Activated effector memory CD4-positive, alpha-beta T cell treated with Interleukin-2 at 50 U/mL for 16 hours (primary cell): ENCODE data around the gene IGFBP4.

ENCODE experiments used
- DNase-seq: peaks from one replicate; pipeline ENCODE4 v3.0.0-alpha.2; 2020

Gene IGFBP4

DNA sequence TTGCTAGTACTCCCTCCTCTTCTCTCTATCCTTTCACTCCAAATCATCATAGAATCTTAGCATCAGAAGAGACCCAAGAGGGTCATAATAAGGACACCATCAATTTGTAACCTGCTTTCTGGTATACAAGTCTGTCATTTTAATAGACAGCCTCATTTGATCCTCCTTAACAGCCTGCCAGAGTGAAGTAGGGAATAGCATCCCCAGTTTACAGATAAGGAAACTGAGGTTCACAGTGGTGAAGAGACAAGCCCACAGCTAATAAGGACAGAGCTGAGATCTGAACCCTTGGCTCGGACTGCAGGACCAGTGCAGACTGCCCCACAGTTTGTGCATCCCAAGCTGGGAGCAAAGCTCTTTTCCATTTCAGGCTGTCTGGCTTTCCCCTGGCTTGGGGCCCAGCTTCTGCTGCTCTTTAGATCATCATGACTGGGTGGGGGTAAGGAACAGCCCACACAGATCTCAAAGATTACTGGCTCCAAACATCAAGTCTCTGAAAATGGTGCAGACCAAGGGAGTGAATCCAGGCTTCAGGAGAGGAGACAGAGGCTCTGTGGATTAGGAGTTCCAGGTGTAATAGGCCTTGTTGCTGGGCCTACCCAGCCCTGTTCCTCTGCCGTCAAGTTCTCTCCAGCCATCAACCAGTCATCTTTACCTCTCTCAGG lies 10.3 kb upstream of the IGFBP4 start:
- DNase-seq, result no peak

DNA sequence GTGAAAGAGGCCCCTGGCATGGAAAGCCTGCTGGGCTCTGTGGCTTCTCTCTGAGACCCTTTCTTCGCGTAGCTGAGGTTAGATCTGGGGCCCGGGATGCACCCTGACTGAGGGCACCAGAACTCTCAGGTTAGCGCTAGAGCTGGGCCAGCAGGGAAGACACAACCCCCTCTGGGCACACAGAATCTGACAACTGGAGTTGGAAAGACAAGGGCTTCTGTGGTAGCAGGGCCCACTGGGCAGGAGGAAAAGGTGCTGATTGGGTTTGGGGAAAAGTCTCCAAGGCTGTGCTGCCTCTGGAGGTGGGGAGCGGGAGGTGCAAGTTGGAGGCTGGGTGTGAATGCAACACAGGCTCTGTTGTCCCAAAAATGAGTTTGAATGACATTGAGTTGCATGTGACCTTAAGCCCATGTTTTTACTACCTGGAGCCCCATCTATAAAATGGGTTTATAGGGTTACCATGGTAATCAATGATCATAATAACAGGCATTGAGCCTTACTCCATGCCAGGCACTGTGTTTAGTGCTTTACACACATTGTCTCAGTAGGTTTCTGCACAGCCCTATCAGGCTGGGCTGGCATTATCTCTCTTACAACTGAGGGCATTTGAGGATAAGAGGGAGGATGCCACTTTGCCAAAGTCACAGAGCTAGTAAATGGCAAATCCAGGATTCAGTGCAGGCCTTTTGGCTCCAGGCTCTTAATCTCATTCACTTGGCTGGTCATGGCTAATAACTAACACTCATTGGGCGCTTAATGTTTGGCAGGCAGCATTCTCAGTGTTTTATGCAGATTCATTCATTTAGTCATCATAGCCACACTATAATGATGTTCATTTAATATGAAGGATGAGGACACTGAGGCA lies 9.5 kb upstream of the IGFBP4 start:
- no peak for DNase-seq

DNA sequence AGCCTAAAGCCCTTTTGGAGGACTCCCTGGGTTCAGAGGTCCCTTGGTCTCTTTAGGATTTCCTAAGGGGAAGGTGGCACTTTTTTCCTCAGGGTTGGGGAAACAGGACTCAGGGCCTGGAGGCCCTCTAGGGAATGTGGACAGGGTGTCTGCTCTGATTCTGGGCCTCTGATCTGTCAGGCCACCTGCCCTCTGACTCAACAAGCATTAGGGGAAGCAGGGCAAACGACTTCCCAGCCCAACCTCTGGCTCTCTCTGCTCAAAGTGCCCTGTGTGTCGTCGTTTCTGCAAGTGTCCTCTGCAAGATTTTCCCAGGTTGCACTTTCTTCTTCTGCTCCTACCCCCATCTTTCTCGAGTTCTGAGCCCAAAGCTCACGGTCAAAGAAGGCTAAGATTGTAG lies 6.6 kb upstream of the IGFBP4 start:
- no peak for DNase-seq

- no peak for DNase-seq
Measured at GRCh38 chr17:40437095-40437732, 6.0 kb upstream of the IGFBP4 start.

- DNase-seq, result no peak
Measured at GRCh38 chr17:40440166-40440565, 3.1 kb upstream of the IGFBP4 start.

- DNase-seq, result no peak
Measured at GRCh38 chr17:40442392-40443195, 656 bp upstream of the IGFBP4 start.

GRCh38 chr17:40443988-40444899 lies 994 bp downstream of the IGFBP4 start:
- no peak for DNase-seq

DNA sequence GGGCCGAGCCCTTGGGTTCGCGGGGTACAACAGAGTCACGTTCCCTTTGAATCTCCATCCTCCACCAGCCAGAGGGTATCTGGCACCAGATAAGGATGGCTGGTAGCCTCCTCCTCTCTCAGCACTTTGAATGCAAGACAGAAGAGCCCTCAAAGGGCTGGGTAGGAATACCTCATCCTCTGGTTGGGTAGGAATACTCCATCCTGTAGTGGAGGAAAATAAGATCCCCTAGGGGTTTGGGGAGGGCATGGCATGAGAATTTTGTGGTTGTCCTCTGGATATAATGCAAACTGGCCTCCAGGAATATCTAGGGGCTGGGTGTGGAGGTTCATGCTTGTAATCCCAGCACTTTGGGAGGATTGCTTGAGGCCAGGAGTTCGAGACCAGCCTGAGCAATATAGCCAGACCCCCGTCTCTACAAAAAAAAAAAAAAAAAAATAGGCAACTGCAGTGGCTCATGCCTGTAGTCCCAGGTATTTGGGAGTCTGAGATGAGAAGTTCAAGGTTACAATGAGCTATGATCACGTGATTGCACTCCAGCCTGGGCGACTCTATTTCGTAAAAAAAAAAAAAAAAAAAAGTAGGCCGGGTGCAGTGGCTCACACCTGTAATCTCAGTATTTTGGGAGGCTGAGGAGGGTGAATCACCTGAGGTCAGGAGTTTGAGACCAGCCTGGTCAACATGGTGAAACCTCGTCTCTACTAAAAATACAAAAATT lies 2.7 kb downstream of the IGFBP4 start:
- DNase-seq, result no peak

DNA sequence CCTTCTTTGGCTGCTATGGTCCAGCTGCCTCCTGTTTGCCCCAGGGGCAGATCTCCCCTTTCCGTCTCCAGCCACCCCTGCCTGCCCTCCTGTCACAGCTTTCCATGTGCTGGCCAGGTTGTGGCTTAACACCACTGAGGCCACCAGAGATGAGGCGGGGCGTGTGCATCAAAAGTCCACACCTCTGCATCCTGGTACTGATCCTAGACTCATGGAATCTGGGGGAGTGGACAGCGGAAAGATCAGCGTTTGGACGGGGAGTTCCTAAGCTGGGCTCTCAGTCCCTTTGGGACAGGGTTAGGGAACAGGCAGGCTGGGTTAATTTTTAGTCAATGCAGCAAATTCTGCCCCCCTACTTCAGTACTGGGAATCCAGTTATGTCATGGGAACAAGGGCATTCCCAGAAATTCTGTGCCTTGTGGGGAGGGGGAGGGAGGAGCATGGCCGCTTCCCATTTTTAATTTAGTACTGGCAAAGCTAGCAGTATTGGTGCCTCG lies 3.9 kb downstream of the IGFBP4 start:
- no peak for DNase-seq

GRCh38 chr17:40447806-40448205 lies 4.6 kb downstream of the IGFBP4 start:
- no peak for DNase-seq

GRCh38 chr17:40448213-40448638 lies 5.0 kb downstream of the IGFBP4 start:
- no peak for DNase-seq

- no peak for DNase-seq
Measured at GRCh38 chr17:40448639-40449261, 5.5 kb downstream of the IGFBP4 start.

DNA sequence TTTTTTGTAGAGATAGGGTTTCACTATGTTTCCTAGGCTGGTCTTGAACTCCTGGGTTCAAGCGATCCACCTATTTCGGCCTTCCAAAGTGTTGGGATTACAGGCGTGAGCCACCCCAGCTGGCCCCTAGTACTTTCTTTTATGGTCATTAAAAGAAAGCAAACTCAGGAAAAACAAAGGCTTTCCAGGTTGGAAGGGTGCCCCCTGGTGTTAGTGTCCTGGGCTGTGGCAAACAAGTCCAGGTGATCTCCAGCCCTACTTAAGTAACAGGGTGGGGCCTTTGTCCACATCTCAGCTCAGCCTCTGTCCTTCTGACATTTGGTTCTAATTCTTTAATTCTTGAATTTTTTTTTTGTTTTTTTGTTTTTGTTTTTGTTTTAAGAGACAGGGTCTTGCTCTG lies 6.9 kb downstream of the IGFBP4 start:
- no peak for DNase-seq

- DNase-seq, result no peak
Measured at GRCh38 chr17:40451420-40451819, 8.2 kb downstream of the IGFBP4 start.

GRCh38 chr17:40452216-40452787 lies 9.1 kb downstream of the IGFBP4 start:
- DNase-seq, result no peak

- no peak for DNase-seq
Measured at GRCh38 chr17:40452921-40453378, 9.7 kb downstream of the IGFBP4 start.

DNA sequence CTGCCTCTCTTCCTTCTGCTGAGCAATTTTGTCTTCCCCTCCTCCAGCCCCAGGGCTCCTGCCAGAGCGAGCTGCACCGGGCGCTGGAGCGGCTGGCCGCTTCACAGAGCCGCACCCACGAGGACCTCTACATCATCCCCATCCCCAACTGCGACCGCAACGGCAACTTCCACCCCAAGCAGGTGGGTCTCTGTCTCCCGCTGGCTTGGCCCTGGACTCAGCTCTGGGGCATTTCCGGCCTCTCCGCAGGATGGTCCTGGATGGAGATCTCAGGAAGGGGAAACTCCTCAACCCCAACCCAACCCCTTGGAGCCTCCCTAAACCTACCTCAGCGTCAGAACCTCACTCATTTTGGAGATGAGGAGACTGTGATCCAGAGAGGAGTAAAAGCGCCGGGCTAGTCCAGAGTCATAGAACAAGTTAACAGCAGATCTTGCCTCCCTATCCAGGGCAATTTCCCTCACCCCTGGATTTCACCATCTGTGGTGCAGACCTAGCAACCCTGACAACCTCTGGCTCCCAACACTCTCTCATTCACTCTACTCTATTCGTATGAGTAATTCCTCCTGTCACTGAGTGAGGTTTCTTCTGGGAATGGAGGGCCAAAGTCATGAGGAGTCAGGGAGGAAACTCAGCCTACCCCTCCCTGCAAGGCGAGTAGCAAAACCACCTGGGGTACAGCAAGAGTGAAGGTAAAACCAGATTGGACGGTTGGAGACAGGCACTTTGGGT lies 10.8 kb downstream of the IGFBP4 start:
- no peak for DNase-seq

DNA sequence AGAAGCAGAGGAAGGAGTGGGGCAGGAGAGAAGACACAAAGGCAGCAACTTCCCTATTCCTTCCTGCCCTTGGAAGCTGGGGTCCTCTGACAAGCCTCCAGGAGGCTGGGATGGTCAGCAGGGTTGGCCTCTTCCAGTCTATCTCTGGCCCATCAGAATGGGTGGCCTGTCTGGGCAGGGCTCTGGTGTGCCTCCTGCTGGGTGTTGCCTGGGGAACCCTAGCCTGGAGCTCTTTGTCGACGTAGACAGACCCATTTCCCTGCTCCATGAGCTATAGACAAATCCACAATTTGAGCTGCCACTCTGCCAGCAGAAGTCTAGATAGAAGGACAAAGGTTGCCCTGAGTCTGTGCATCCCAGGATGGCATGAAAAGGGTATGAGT lies 11.4 kb downstream of the IGFBP4 start:
- no peak for DNase-seq

- DNase-seq, result no peak
Measured at GRCh38 chr17:40456396-40456951, 13.2 kb downstream of the IGFBP4 start.
